HG03135 (cell line): Measurements from ENCODE around the gene ACTN1.
"Not testable (repeated sequence)": the region's sequence is repeated elsewhere in the genome, so short reads cannot be mapped to it uniquely, and the experiment has no call there.

ENCODE experiments used
- ATAC-seq: cut with Tn5 transposase; IDR thresholded peaks from one replicate; pipeline ENCODE4 v1.9.1; 2021; ENCODE audit warnings: mild to moderate bottlenecking, moderate library complexity; ENCODE audit not compliant: unreplicated experiment

Gene ACTN1

DNA sequence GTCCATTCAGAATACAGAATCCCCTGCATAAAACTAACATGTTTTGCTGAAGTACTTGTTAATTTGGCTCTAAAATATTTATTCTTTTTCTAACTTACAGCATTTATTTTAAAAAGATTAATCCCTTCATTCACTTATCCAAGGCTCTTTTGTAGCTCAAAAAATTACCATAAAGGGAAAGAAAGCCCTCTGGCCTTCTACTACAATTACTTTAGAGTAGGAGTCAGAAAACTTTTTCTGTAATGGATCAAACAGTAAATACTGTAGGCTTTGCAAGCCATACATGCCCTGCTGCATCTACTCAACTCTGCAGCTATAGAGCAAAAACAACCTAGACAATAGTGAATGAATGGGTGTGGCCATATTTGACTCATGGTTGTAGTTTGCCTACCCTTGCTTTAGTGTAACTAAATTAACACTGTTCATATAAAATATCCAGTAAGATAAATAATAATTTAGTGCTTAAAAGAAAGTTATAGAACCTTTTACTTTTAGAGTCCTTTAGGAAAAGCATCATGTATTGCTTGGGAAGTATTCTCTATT lies 112.0 kb downstream of the ACTN1 start:
- no peak for ATAC-seq

DNA sequence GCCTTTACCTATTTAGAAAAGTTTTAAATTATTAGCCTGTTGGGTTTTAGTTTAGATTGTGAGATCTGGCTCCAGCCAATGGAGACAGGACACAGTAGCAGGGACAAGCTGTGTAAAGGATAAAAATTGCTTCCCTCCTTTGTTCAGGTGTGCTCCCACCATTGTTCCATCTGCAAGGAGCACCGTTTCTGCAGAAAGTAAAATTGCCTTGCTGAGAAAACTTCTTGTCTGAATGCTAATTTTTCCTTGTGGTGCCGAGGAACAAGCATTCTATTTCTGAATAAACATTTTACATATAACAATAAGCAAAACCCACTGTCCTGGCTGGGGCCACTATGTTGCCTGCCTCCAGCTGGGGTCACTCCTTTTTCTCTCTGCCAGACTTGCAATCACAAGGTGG lies 113.6 kb downstream of the ACTN1 start:
- no peak for ATAC-seq

DNA sequence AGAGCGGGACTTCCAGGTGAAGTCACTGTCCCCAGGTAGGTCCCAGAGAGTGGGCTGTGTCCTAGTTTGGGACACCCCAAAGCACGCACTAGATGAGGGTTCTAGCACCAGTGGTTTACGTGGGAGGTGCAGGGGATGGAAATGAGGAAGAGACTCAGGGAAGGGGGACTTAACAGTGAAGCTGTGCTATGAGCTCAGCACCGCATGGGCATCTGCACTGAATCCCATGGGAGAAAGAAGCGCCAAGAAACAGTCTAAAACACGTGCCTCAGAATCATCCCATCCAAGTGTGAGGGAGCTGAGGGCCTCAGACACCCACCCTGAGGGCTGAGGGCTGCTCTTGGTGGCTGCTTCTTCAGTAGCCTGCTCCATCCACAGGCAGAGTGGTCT lies 114.7 kb downstream of the ACTN1 start:
- no peak for ATAC-seq

DNA sequence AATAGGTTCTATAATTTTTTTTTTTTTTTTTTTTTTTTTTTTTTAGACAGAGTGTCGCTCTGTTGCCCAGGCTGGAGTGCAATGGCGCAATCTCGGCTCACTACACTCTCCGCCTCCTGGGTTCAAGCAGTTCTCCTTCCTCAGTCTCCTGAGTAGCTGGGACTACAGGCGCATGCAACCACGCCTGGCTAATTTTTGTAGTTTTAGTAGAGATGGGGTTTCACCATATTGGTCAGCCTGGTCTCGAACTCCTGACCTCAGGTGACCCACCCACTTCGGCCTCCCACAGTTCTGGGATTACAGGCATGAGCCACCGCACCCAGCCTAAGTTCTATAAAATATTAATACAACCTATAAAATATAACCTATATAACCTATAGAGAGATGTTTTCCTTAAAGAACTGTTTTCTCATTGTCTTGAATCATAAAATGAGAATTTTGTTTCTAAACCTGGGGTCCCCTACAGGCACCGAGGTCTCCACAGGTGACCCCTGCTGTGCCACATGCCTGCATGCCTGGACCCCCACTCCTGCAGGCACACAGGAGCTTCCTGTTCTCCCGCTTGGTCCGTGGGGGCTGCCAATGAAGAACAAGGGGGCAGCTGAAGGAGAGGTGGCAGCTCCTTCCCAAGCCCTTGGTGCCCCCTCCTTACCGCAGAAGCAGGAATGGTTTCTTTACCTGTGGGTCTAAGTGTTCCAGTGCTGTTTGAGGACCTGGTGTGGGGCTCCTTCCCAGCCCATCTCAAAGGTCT lies 115.3 kb downstream of the ACTN1 start:
- ATAC-seq = no peak

DNA sequence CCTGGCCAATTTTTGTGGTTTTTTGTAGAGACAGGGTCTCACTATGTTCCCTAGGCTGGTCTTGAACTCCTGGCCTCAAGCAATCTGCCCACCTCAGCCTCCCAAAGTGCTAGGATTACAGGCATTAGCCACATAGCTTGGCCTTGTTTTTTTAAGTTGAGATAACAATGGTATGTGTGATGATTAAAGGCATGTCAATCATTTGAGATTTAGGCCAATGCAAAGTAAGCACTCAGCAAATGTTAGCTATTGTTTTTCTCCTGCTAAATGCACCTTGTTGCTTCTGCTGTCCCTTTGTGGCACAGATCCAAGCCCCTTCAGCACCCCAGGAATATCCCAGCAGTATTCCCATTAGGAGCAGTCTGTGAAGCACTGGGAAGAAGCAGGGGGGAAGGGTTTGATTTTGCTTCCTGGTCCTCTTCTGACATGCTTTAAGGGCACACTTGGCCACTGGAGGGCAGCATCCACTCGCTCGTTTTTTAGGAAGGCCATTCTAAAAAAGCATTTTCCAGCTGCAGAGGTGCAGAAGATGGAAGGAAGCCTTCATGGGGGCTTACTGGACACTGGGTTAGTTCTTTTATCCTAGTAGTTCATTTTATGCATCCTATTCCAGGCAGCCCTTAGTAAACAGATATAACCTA lies 116.0 kb downstream of the ACTN1 start:
- ATAC-seq = no peak

DNA sequence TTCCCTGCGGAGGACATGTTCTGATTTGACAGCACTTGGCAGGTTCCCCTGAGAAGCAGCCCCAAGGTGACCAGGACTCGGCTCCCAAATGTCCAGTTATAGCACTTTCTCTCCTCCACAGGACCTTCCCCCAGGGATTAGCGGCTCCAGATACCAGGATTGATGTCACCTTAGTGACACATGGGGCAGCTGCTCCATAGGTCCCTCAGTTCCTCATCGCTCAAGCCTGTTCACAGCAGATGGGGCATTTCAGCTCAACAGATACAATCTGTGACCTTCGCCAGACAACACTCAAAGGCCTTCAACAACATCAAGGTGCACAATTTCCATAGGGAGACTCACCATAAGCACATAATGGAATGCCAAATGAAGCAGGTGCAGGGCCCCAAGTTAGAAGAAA lies 118.3 kb downstream of the ACTN1 start:
- no peak for ATAC-seq

DNA sequence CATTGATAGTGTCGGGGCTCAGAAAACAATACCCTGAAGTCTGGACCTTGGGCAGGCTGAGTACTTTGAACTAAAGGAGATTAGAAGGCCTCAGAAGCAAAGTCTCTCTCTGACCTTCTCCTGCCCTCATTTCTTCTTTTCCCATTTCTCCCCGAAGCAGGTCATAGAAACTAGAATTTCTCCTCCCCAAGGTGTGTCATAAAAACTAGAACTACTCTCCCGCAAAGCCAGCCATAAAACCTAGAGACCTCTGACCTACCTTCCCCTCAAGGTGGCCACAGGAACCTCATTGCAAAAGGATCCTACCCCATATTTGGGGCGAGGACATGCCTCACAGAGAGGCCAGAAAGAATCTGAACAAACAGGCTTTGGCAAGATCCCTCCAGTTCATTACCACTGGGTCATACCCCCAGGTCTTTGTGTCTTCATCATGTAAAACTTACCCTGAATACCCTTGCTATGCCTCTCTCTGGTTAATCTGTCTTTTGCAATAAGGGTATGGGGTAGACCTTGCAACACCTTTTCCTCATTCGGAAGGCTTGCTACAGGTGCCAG lies 121.5 kb downstream of the ACTN1 start:
- ATAC-seq = no peak

DNA sequence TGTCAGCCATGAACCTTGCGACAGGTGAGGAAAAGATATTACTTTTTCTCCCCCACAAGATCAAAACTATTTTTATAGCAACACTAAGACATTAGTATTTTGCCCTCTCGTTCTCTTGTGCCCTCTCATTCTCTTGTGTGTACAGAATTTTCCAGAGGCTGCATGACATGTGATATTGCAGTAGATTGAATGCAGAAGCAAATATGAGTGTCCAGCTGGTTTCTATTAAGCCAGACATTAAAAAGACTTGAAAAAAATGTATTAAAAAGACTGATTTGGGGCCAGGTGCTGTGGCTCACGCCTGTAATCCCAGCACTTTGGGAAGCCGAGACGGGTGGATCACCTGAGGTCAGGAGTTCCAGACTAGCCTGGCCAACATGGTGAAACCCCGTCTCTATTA lies 122.5 kb downstream of the ACTN1 start:
- ATAC-seq = no peak

DNA sequence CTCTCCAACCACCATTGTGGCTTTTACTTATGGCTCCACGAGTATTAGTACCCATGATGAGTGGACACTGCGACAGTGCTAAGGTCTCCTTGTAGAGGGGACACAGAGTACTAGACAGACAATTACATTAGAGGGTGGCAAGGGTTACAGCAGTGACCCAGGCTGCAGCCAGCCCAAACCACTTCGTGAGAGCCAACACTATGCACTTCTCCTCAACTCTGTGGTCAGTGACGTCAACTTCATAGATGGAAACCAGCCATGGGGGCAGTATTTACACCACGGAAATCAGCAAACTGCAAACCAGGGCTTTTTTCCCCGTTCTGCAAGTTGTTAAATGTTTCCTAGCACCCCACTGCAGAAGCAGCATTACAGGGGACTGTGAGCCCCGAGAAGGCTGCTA lies 124.7 kb downstream of the ACTN1 start:
- no peak for ATAC-seq

DNA sequence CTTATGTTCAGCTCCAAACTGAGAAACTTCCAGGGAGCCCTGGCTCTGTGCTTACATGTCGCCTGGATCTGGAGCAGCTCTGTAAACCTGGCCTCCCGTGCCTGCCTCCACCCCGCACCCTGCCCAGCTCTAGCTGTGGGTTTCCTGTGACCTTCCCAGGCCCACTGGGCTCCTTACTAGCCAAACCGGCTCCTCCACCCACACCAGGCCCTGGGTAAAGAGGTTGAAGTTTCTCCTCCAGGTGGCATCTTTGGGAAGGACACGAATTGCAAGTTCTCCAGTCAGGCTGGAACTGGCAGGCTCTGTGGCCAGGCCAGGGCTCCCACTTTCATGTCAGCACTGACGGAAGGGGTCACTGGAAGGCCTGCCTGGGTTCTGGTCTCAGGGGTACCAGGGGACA lies 125.4 kb downstream of the ACTN1 start:
- ATAC-seq = no peak

DNA sequence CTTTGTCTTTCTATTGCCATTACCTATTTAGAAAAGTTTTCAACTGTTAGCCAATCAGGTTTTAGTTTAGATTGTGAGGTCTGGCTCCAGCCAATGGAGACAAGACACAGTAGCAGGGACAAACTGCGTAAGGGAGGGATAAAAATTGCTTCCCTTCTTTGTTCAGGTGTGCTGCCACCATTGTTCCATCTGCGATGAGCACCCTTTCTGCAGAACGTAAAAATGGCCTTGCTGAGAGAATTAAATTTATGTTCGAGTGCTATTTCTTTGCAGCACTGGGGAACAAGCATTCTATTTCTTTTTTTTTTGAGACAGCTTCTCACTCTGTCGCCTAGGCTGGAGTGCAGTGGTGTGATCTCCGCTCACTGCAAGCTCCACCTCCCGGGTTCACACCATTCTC lies 126.6 kb downstream of the ACTN1 start:
- ATAC-seq = not testable (repeated sequence)

DNA sequence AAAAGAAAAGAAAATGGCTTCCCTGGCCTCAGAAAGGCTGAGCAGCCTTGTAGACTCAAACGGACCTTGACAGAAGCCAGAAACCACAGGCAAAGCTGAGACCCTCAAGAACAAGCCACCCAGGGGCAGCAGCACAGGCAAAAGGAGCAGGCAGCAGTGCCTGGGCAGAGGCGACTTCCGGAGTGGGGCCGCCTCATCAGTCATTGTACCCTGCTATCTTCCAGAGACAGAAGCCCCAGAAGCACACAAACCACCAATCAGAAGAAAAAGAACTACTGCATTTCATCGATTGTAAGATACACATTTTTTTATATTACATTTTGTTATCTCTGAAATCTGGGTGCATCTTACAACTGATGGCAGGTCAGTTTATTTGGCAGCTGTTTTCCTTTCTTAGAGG lies 128.0 kb downstream of the ACTN1 start:
- no peak for ATAC-seq

DNA sequence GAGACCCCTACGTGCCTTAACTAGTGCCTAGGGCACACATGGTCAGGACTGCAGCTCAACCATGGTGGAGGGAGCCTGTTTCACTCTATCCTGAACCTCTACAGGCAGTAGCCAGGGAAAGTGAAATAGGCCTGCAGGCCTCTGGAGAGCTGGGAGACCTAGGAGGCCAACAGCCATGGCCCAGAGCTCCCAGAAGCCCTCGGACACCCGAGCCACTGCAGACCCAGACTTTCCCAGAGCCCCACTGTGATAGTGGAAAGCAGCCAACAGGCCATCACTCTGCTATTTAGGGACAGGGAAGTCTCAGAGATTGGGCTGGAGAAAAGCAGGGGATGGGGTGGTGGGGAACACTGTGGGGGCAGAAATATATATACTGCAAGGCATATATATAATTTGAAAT lies 129.7 kb downstream of the ACTN1 start:
- ATAC-seq = no peak

DNA sequence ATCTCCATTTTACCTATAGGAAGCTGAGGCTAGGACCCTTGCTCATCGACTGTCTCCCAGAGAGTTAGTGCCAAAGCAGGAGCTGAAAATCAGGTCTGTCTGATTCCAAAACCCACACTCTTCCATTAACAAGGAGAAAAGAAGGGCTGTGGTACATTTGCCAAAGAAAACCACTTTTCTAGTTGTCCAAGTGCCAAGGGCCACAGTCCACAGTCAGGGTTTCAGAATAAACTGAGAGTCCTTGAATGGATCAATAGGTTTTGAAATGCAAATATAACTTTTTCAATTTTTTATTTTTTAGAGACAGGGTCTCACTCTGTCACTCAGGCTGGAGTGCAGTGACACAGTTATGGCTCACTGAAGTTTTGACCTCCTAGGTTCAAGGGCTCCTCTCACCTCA lies 130.8 kb downstream of the ACTN1 start:
- ATAC-seq = no peak

DNA sequence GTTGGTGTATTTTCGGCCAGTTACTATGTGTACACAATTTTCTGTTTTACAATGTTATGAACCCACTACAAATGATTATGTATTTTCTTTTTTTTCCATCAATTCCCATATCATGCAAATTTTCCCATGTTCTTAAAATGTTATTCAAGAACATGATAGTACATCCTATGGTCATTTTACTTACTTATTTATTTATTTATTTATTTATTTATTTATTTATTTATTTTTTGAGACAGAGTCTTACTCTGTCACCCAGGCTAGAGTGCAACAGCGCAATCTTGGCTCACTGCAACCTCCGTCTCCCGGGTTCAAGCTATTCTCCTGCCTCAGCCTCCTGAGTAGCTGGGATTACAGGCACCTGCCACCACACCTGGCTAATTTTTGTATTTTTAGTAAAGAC lies 131.5 kb downstream of the ACTN1 start:
- ATAC-seq = not testable (repeated sequence)

DNA sequence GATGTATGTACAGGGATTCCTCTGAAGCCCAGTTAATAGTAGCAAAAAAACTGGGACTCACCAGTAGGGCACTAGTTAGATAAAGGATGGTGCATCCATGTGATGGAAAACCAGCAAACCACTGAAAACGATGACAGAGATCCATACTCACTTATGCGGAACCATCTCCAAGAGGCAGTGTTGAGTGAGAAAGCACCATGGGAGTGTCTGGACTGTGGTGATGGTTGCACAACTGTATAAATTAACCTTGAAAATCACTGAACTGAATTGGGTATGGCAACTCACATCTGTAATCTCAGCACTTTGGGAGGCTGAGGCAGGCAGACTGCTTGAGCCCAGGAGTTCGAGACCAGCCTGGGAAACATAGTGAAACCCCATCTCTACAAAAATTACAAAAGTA lies 132.6 kb downstream of the ACTN1 start:
- no peak for ATAC-seq

DNA sequence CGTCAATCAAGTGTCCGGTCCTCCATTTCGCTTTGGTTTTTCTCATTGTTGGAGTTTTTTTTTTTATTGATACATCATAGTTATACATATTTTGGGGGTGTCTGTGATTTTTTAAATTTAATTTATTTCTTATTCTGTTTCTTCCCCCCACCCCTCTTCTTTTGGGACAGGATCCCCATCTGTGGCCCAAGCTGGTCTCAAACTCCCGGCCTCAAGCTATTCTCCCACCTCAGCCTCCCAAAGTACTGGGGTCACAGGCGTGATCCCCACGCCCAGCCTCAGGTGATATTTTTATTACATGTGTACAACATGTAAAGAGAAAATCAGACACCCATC lies 134.9 kb downstream of the ACTN1 start:
- ATAC-seq = no peak

DNA sequence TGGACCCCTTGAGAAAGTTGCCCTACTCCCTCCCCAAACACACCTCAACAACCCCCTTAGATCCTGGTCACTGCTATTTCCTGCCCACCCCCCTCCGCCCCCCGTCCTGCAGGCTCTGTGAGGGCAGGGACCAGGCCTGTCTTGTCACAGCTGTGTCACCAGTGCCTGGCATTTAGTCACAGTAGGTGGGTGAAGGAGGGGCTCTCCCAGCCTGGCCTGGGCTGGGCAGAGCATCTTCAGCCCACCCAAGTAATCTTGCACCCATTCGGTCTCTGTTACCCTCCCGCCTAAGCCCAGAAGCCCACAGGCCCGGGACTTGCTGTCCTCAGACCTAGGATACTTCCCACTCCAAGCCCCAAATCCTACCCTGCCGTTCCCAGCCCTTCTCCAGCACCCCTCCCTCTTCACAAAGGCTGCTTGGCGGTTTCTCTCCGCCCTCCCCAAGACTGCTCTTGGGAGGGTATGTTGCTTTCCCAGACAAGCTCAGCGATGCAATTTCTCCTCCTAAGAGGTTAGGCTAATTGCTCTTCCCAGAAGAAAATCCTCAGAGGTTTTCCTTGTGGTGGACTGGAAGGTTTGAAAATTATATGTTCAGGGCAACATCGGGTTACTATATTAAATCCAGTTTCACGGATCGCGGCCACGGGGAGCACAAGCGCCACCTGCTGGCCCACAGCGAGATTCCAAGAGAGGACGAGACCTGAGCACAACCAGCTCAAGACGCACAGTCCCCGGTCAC lies 135.5 kb downstream of the ACTN1 start:
- no peak for ATAC-seq

DNA sequence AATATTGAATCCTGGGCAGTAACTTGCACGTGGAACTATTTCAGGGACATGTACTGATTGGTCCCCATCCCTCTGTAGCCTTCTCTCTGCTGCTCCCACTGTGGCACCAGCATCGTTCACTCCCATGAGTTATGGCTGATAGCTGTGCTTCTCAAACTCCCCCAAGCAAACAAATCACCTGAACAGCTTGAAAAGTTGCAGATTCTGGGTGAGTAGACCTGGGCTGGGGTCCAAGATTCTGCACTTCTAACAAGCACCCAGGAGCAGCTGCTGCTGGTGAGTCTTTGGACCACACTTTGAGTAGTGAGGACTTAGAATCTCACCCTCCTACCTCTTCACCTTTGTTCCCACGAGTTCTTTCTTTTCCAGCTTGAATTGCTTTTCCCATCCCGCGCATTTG lies 136.8 kb downstream of the ACTN1 start:
- no peak for ATAC-seq

DNA sequence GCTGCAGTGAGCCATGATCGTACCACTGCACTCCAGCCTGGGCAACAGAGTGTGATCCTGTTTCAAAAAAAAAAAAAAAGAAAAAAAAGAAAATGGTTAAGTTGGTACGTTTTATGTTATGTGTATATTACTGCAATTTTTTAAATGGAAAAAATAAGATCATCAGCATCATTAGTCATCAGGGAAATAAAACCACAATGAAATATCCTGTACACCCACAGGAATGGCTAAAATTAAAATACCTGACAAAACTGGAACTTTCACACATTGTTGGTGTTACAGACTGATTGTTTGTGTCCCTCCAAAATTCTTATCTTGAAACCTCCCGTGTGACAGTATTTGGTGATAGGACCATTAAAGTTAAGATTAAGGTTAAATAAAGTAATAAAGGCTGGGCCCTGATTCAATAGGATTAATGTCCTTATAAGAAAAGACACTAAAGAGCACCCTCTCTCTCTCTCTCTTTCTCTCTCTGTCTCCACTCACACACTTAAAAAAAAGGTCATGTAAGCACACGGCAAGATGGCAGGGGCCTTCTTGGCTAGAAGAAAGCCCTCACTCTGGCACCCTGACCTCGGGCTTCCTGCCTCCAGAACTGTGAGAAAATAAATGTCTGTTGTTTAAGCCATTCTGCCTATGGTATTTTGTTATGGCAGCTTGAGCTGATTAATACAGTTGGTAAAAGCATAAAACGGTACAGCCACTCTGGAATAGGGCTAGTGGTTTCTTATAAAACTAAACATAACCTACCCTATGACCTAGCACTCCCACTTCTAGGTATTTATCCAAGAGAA lies 137.9 kb downstream of the ACTN1 start:
- ATAC-seq = no peak

DNA sequence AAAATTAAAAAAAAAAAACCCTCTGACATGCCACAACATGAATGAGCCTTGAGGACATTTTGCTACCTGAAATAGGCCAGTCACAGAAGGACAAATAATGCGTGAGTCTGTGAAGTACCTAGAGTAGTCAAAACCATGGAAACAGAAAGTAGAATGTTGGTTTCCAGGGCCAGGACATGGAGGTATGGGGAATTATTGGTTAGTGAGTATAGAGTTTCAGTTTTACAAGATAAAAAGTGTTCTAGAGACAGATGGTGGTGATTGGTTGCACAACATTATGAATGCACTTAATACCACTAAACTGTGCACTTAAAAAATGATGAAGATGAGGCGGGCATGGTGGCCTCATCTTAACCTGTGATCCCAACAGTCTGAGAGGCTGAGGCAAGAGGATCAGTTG lies 138.6 kb downstream of the ACTN1 start:
- ATAC-seq = no peak
